Activated CD8-positive, alpha-beta memory T cell treated with anti-CD3 and anti-CD28 coated beads, Interleukin-2, amount 10 ng/mL, durations not matched to agents 7 days and 5 days (primary cell): ENCODE results near the gene ROR2. TPM values are rescaled to one million over a fixed set of nuclear protein-coding genes. Genes with fewer than 3 reads are reported as not detected.

Experiments used
- ATAC-seq: fragments of 150-1000 bp; cut with Tn5 transposase; one replicate; pipeline ENCODE4 v1.10.0; 2021; ENCODE audit warnings: moderate library complexity
- CTCF ChIA-PET: fragments of 350-600 bp; sonication (Branson Sonifier 250); formaldehyde crosslinking; loops from one replicate; lab custom pipeline; 2021; ENCODE audit warnings: antibody characterized with exemption; lab: Charles Lee
- DNase-seq: peaks from one replicate; pipeline ENCODE4 v3.0.0-alpha.2; 2020
- H3K27ac Mint-ChIP-seq: one replicate; pipeline ENCODE4 v1.8.0; 2021; ENCODE audit warnings: mild to moderate bottlenecking, mixed read lengths
- H3K27me3 Mint-ChIP-seq: one replicate; pipeline ENCODE4 v1.8.0; 2021; ENCODE audit warnings: mixed read lengths
- H3K36me3 Mint-ChIP-seq: one replicate; pipeline ENCODE4 v1.8.0; 2021; ENCODE audit warnings: mild to moderate bottlenecking, mixed read lengths
- H3K4me1 Mint-ChIP-seq: one replicate; pipeline ENCODE4 v1.8.0; 2021; ENCODE audit warnings: mixed read lengths
- H3K4me3 Mint-ChIP-seq: one replicate; pipeline ENCODE4 v1.8.0; 2021; ENCODE audit warnings: mild to moderate bottlenecking, moderate library complexity, mixed read lengths
- H3K9me3 Mint-ChIP-seq: one replicate; pipeline ENCODE4 v1.8.0; 2022; ENCODE audit warnings: low read depth, mixed read lengths
- total RNA-seq, 2 experiments: library from RNA; stranded (reverse); gene quantifications; one replicate each; pipeline ENCODE4 v1.2.3, GENCODE V29; 2021

The ROR2 gene
- total RNA-seq, 2 experiments from 2014 or later, result 3.0 to 3.2 TPM

GRCh38 chr9:91966503-91966902 lies 16.5 kb upstream of the ROR2 start:
- H3K36me3 Mint-ChIP-seq, result peaks cover 4% of the 10 kb centered on the region
- H3K27ac Mint-ChIP-seq, result no peak overlapping the region
- H3K9me3 Mint-ChIP-seq, result peaks cover 2% of the 10 kb centered on the region
- DNase-seq (no peak), ATAC-seq (no peak)
- H3K4me3 Mint-ChIP-seq, result no peak overlapping the region
- H3K27me3 Mint-ChIP-seq, result peaks cover 46% of the 10 kb centered on the region
- CTCF ChIA-PET, result no interaction called here
- no peaks in the 10 kb centered on the region for H3K4me1 Mint-ChIP-seq

GRCh38 chr9:91963711-91964240 lies 13.7 kb upstream of the ROR2 start:
- ATAC-seq (no peak), DNase-seq (no peak)
- CTCF ChIA-PET, result interaction anchor here (1.4 to 2.4 kb wide), 3 partner anchors 9 to 189 kb away, joined by 3 to 7 read pairs (median 4); partner anchors contain the start of gene ROR2
- H3K27ac Mint-ChIP-seq, result no peak overlapping the region
- peaks cover 7% of the 10 kb centered on the region for H3K36me3 Mint-ChIP-seq
- H3K27me3 Mint-ChIP-seq, result peaks cover 32% of the 10 kb centered on the region
- H3K9me3 Mint-ChIP-seq, result peaks cover 7% of the 10 kb centered on the region
- no peaks in the 10 kb centered on the region for H3K4me1 Mint-ChIP-seq
- no peak overlapping the region for H3K4me3 Mint-ChIP-seq

GRCh38 chr9:91960367-91960766 lies 10.3 kb upstream of the ROR2 start:
- DNase-seq, result no peak
- H3K4me1 Mint-ChIP-seq, result no peaks in the 10 kb centered on the region
- CTCF ChIA-PET, result interaction anchor here (1.9 to 4.2 kb wide), 2 partner anchors 8 to 10 kb away, joined by 4 to 14 read pairs; partner anchors contain the start of gene ROR2
- peaks cover 10% of the 10 kb centered on the region for H3K27me3 Mint-ChIP-seq
- H3K4me3 Mint-ChIP-seq, result no peak overlapping the region
- no peak overlapping the region for H3K27ac Mint-ChIP-seq
- ATAC-seq, result no peak
- H3K36me3 Mint-ChIP-seq, result peaks cover 7% of the 10 kb centered on the region
- peaks cover 7% of the 10 kb centered on the region for H3K9me3 Mint-ChIP-seq

GRCh38 chr9:91958174-91958573 lies 8.1 kb upstream of the ROR2 start:
- H3K27ac Mint-ChIP-seq, result no peak overlapping the region
- CTCF ChIA-PET, result interaction anchor here (0.6 to 4.2 kb wide), 2 partner anchors 8 to 55 kb away, joined by 5 to 14 read pairs; partner anchors contain the start of gene ROR2
- peaks cover 5% of the 10 kb centered on the region for H3K4me1 Mint-ChIP-seq
- DNase-seq (no peak), ATAC-seq (no peak)
- peaks cover 25% of the 10 kb centered on the region for H3K27me3 Mint-ChIP-seq
- peaks cover 7% of the 10 kb centered on the region for H3K9me3 Mint-ChIP-seq
- H3K36me3 Mint-ChIP-seq, result peaks cover 5% of the 10 kb centered on the region
- no peak overlapping the region for H3K4me3 Mint-ChIP-seq

- CTCF ChIA-PET, result interaction anchor here (0.6 to 8.5 kb wide), 12 partner anchors 8 to 181 kb away, joined by 3 to 74 read pairs (median 4); no protein-coding TSS in a partner anchor
- H3K9me3 Mint-ChIP-seq, result no peaks in the 10 kb centered on the region
- peaks cover 54% of the 10 kb centered on the region for H3K27me3 Mint-ChIP-seq
- DNase-seq (peak; percentile 61), ATAC-seq (no peak)
- no peaks in the 10 kb centered on the region for H3K36me3 Mint-ChIP-seq
- H3K4me1 Mint-ChIP-seq, result peaks cover 11% of the 10 kb centered on the region
- no peak overlapping the region for H3K27ac Mint-ChIP-seq
- no peak overlapping the region for H3K4me3 Mint-ChIP-seq
Observed at GRCh38 chr9:91954841-91955471, 4.9 kb upstream of the ROR2 start.

GRCh38 chr9:91953718-91954117 lies 3.7 kb upstream of the ROR2 start:
- H3K27me3 Mint-ChIP-seq, result peaks cover 55% of the 10 kb centered on the region
- H3K4me3 Mint-ChIP-seq, result no peak overlapping the region
- DNase-seq, result no peak
- no peak overlapping the region for H3K27ac Mint-ChIP-seq
- H3K4me1 Mint-ChIP-seq, result peaks cover 11% of the 10 kb centered on the region
- no peak for ATAC-seq
- CTCF ChIA-PET, result interaction anchor here (0.9 to 8.5 kb wide), 5 partner anchors 22 to 180 kb away, joined by 3 to 74 read pairs (median 4); no protein-coding TSS in a partner anchor
- no peaks in the 10 kb centered on the region for H3K36me3 Mint-ChIP-seq
- H3K9me3 Mint-ChIP-seq, result no peaks in the 10 kb centered on the region

- CTCF ChIA-PET, result interaction anchor here (1.1 to 8.5 kb wide), 6 partner anchors 9 to 194 kb away, joined by 3 to 74 read pairs (median 10); no protein-coding TSS in a partner anchor
- Mint-ChIP-seq H3K27ac (no peak overlapping the region), H3K4me3 (no peak overlapping the region), H3K9me3 (no peaks in the 10 kb centered on the region), H3K36me3 (no peaks in the 10 kb centered on the region), H3K27me3 (peaks cover 69% of the 10 kb centered on the region), H3K4me1 (peaks cover 14% of the 10 kb centered on the region)
- no peak for ATAC-seq
- no peak for DNase-seq
Observed at GRCh38 chr9:91951944-91952520, 2.0 kb upstream of the ROR2 start.

GRCh38 chr9:91949392-91949945 lies 559 bp downstream of the ROR2 start:
- CTCF ChIA-PET, result interaction anchor here (0.7 to 8.5 kb wide), 26 partner anchors 11 to 525 kb away, joined by 3 to 74 read pairs (median 5); no protein-coding TSS in a partner anchor
- no peaks in the 10 kb centered on the region for H3K9me3 Mint-ChIP-seq
- H3K4me1 Mint-ChIP-seq, result peaks cover 10% of the 10 kb centered on the region
- no peaks in the 10 kb centered on the region for H3K36me3 Mint-ChIP-seq
- H3K27me3 Mint-ChIP-seq, result peaks cover 81% of the 10 kb centered on the region
- ATAC-seq, result peak; percentile 29
- H3K4me3 Mint-ChIP-seq, result peak overlapping the region; percentile 51
- no peak overlapping the region for H3K27ac Mint-ChIP-seq
- DNase-seq, result no peak

GRCh38 chr9:91948597-91949391 lies 1.2 kb downstream of the ROR2 start:
- DNase-seq (peak; percentile 67), ATAC-seq (peak; percentile 56)
- peaks cover 81% of the 10 kb centered on the region for H3K27me3 Mint-ChIP-seq
- H3K9me3 Mint-ChIP-seq, result no peaks in the 10 kb centered on the region
- no peaks in the 10 kb centered on the region for H3K36me3 Mint-ChIP-seq
- CTCF ChIA-PET, result interaction anchor here (0.8 to 8.5 kb wide), 13 partner anchors 12 to 524 kb away, joined by 3 to 74 read pairs (median 5); no protein-coding TSS in a partner anchor
- H3K4me3 Mint-ChIP-seq, result peak overlapping the region; percentile 51
- peaks cover 9% of the 10 kb centered on the region for H3K4me1 Mint-ChIP-seq
- no peak overlapping the region for H3K27ac Mint-ChIP-seq

- Mint-ChIP-seq H3K36me3 (no peaks in the 10 kb centered on the region), H3K4me1 (peaks cover 11% of the 10 kb centered on the region), H3K4me3 (peak overlapping the region; percentile 48), H3K27me3 (peaks cover 80% of the 10 kb centered on the region), H3K9me3 (no peaks in the 10 kb centered on the region), H3K27ac (no peak overlapping the region)
- ATAC-seq (no peak), DNase-seq (no peak)
- CTCF ChIA-PET, result interaction anchor here (1.1 to 8.5 kb wide), 3 partner anchors 15 to 189 kb away, joined by 3 to 74 read pairs (median 3); no protein-coding TSS in a partner anchor
Observed at GRCh38 chr9:91948101-91948596, 1.9 kb downstream of the ROR2 start.

- peaks cover 76% of the 10 kb centered on the region for H3K27me3 Mint-ChIP-seq
- no peak for DNase-seq
- CTCF ChIA-PET, result interaction anchor here (0.8 to 1.3 kb wide), 2 partner anchors 8 kb away, joined by 3 to 9 read pairs; no protein-coding TSS in a partner anchor
- no peaks in the 10 kb centered on the region for H3K36me3 Mint-ChIP-seq
- ATAC-seq, result no peak
- H3K9me3 Mint-ChIP-seq, result no peaks in the 10 kb centered on the region
- no peak overlapping the region for H3K4me3 Mint-ChIP-seq
- H3K27ac Mint-ChIP-seq, result no peak overlapping the region
- H3K4me1 Mint-ChIP-seq, result peaks cover 13% of the 10 kb centered on the region
Observed at GRCh38 chr9:91946653-91947488, 3.2 kb downstream of the ROR2 start.

- Mint-ChIP-seq H3K36me3 (no peaks in the 10 kb centered on the region), H3K27ac (no peak overlapping the region), H3K4me3 (no peak overlapping the region), H3K9me3 (no peaks in the 10 kb centered on the region), H3K27me3 (peaks cover 73% of the 10 kb centered on the region), H3K4me1 (peaks cover 13% of the 10 kb centered on the region)
- DNase-seq (no peak), ATAC-seq (no peak)
- CTCF ChIA-PET, result interaction anchor here (1.3 kb wide), 1 partner anchor 9 kb away, joined by 9 read pairs; no protein-coding TSS in a partner anchor
Observed at GRCh38 chr9:91946196-91946595, 3.8 kb downstream of the ROR2 start.
